HG02678 (cell line): ENCODE results near the gene TXNDC2.
"Not testable (repeated sequence)": the region's sequence is repeated elsewhere in the genome, so short reads cannot be mapped to it uniquely, and the experiment has no call there.

Experiments
- ATAC-seq: cut with Tn5 transposase; IDR thresholded peaks from one replicate; pipeline ENCODE4 v1.9.1; 2021; ENCODE audit warnings: mild to moderate bottlenecking, moderate library complexity; ENCODE audit not compliant: unreplicated experiment

TXNDC2 gene

GRCh38 chr18:9912285-9912684 is 26.5 kb downstream of the TXNDC2 start:
- not testable (repeated sequence) for ATAC-seq

GRCh38 chr18:9913151-9913525 is 27.4 kb downstream of the TXNDC2 start:
- ATAC-seq: peak; percentile 0

- ATAC-seq: peak; percentile 83
Measured at GRCh38 chr18:9913526-9914333, 28.0 kb downstream of the TXNDC2 start, which contains the start of gene VAPA. TSS of gene VAPA (plus strand) at chr18:9914016. CDS start at chr18:9914257, 241 bp downstream.

- no peak for ATAC-seq
Measured at GRCh38 chr18:9914334-9914583, 28.5 kb downstream of the TXNDC2 start.

- peak; percentile 35 for ATAC-seq
Measured at GRCh38 chr18:9914584-9915290, 29.0 kb downstream of the TXNDC2 start.

- ATAC-seq: no peak
Measured at GRCh38 chr18:9915291-9916076, 29.7 kb downstream of the TXNDC2 start.

GRCh38 chr18:9916077-9916639 is 30.4 kb downstream of the TXNDC2 start:
- no peak for ATAC-seq

GRCh38 chr18:9916808-9917207 is 31.0 kb downstream of the TXNDC2 start:
- no peak for ATAC-seq

- ATAC-seq: no peak
Measured at GRCh38 chr18:9918016-9918680, 32.4 kb downstream of the TXNDC2 start.

- ATAC-seq: no peak
Measured at GRCh38 chr18:9919564-9920232, 33.9 kb downstream of the TXNDC2 start.

- no peak for ATAC-seq
Measured at GRCh38 chr18:9922592-9923311, 37.0 kb downstream of the TXNDC2 start.

- ATAC-seq: no peak
Measured at GRCh38 chr18:9924371-9924943, 38.7 kb downstream of the TXNDC2 start.

- ATAC-seq: no peak
Measured at GRCh38 chr18:9925369-9925768, 39.6 kb downstream of the TXNDC2 start.

- ATAC-seq: no peak
Measured at GRCh38 chr18:9925795-9926194, 40.0 kb downstream of the TXNDC2 start.

- ATAC-seq: no peak
Measured at GRCh38 chr18:9926223-9926894, 40.6 kb downstream of the TXNDC2 start.

GRCh38 chr18:9926977-9927376 is 41.2 kb downstream of the TXNDC2 start:
- no peak for ATAC-seq

- no peak for ATAC-seq
Measured at GRCh38 chr18:9927392-9928063, 41.8 kb downstream of the TXNDC2 start.

GRCh38 chr18:9928646-9929259 is 43.0 kb downstream of the TXNDC2 start:
- no peak for ATAC-seq
